Measurements from ENCODE around the gene FZD7.
A peak's percentile ranks its signal among the peaks of the same experiment; 100 is the strongest.

Gene FZD7

DNA sequence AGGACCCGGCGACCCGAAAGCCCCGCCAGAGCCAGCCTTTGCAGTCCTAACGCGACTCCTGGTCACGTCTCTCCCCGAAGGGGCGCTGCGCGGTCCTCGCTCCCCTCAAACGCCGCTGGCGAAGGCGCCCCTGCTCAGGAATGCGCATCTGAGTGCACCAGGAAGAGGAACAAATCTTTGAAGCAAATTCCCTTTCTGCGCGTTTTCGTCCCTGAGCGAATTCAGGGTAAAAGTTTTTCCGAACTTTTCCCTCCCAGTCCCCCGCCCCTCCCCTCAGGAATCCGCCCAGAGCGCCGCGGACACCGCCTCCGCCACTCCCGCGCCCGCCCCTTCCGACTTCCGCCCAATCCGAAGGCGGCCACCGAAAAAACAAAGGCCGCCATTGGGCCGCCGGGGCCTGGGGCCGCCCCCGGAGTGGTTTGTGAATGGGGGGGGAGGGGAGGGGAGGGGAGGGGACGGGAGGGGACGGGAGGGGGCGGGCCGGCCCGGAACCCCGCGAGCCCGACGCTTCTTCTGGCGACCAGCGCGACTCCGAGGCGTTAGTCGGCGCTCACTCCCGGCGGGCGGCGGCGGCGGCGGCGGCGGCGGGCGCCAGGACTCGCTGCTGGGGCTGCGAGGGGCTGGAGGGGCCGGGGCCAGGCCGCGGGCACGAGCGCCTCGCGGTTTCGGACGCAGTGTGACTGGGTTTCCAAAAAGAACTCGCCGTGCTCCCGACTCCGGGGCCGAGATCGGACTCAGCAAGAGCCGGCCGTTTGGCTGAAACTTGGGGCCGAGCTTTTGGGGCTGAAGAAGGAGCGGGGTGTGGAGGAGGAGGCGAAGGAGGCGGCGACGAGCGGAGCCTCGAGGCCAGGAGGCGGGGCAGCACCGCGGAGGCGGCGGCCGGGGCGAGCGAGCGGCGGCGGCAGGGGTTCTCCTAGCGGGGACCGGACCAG, at the start of gene FZD7:
FZD7 (plus strand) TSS at position 539 of the 932 bp plus-strand sequence. CDS start 793 bp downstream, outside the sequence.
- DNase-seq, result peak; percentile 94

DNA sequence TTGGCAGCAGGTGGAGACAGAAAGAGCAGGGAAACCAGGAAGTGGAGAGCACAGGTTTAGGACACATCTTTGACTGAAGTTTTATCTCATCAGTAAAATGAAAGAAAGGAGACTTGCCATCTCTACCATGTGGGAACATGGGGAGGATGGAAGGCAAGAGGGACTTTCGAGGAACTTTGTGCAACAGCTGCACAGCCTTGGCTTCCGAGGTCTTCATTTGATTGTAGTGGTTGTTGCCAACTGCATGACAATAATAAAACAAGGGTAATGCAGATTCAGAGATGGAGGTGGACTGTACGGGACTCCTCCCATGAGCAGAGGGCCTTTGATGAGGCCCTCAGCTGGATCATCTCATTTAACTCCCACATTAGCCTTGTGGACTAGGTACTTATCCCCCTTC, 49.3 kb upstream of the FZD7 start:
- DNase-seq, result no peak

DNA sequence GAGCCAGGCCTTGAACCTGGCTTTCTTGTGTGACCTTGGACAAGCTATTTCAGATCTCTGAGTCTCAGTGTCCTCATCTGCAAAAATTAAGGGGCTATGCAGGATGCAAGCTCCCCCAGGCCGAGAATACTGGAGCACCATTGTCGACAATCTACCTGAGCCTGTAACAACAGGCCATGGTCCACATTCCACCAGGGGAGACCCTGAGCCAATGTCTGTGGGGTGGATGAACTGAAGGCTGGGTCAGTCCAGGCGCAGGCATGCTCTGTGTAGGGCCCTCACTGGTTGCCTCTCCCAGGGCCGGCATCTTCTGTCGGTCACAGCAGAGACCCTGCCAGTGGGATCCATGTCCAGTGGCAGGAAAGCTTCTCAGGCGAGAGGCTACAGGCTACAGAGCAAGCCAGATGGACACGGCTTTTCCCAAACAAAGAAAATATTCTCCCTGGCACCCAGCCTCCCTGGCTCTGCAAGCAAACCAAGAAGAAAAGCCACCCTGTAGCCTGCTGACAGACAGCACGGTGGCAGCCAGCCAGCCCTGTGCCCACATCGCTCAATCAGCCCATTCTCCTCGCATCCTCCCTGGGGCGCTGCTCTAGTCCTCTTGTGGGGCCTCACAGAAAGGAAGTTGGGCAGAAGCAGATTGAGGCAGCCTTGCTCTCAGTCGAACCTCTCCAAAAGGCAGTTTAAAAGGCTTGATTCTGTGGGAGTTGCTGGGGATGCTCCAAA, 48.7 kb upstream of the FZD7 start:
- DNase-seq, result no peak

DNA sequence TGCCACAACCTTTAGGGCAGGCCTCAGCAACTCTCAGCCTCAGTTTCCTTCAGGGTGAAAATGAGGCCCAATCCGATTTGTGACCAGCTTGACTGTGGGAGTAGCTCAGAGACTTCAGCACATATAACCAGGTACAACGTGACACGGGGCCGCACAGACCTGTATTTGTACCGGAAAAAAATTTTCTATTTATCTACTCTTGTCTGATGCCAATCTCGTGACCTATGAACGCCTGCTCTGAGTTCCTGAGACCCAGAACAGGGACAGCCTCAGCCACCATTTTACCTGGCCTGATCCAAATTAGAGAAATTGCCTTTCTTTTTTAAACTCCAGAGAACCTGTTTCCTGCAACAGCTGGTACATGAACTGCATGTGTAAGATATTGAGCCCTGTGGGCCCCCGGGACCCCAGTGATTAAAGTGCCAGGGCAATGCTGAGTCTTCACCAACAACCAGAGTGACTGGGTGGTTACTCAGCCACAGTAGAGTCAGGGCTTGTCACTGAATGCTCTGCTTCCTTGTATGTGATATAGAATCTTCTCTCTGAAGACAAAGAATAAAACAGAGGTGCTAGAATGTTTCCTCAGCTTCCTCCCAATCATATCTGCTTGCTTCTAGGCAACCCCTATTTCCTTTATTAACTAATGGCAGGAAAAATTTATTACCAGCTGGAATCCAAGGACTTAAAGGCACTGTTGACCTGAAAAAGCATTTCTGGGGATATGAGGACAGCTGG, 47.8 kb upstream of the FZD7 start:
- no peak for DNase-seq

DNA sequence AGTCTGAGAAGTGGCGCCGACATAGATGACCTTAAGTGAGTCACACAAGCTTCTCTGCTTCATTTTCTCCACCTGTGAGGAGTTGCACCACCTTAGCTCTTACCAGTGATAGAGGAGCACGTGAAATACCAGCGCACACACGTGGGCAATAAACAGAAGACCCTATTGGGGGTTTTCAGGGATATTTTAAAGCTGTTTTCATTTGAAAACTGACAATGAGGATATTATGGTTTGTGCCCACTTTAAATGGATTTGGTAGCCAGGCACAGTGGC, 47.3 kb upstream of the FZD7 start:
- DNase-seq, result no peak

DNA sequence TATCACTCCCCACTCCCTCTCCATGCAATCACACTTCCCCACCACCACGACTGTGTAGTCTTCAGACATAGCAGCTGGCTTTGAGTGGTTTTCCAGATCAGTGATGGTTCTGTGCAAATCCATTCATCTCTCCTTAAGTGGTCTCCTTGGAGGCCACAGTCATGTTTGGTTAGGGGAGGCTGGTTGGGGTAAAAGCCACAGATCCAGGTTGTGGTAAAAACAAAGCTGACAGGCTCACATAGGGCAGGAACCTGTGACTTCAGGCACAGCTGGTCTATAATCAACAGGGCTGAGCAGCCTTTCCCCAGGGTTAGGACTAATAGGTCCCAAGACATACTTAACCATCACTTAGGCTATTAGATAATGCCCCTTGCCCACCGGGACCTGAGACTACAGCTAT, 46.2 kb upstream of the FZD7 start:
- DNase-seq, result no peak

DNA sequence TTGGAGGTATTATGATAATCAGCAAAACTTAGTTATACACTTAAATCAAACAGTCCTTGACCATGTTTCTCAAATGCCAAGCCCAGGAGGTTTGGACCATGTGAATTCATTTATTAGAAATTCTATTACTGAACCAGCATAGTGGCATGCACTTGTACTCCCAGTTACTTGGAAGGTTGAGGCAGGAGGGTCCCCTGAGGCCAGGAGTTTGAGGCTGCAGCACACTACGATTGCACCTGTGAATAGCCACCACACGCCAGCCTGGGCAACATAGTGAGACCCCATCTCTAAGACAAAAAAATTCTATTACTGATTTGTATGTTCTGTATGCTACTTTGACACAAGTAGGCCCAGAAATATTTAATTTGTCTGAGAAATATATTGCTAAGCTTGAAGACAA, 43.6 kb upstream of the FZD7 start:
- DNase-seq, result no peak

DNA sequence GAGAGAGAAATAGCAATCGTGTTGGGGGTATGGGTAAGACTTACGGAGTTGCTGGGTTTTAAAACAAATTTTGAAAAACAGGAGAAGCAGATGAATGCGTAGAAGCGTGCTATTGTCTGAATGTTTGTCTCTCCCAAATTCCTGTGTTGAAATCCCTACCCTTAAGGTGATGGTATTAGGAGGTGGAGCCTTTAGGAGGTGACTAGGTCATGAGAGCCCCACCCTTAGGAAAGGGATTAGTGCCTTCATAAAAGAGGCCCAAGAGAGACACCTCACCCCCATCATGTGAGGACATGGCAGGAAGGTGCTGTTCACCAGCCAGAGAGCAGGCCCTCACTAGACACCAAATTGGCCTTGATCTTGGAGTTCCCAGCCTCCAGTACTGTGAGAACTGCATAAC, 40.7 kb upstream of the FZD7 start:
- no peak for DNase-seq

DNA sequence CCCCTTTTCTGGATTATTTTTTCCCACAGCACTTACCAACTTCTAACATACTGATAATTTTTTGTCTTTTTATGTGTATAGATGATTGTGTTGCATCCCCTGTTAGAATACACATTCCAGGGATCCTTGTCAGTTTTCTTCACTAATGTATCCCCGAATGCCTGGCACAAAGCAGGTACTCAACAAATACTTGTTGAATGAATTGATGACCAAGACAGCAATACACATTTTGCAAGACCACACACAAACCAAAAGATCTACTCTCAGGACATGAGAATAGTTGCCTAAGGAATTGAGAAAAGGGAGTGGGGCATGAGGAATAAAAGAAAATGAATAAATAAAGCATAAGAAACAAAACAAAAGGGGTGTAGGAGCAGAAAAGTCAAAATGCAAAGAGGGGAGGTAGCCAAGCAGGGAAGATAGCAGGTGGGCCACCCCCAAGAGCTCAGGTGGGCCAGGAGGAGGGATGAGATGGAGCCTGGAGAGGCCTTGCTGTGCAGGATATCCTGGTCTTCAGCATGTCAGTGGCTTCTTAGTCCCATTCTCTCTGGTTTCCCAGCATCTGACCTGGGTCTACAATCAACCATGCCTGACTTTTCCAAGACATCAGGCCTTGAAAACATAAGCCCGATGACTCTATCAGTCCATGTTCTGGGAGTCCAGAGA, 38.5 kb upstream of the FZD7 start:
- no peak for DNase-seq

DNA sequence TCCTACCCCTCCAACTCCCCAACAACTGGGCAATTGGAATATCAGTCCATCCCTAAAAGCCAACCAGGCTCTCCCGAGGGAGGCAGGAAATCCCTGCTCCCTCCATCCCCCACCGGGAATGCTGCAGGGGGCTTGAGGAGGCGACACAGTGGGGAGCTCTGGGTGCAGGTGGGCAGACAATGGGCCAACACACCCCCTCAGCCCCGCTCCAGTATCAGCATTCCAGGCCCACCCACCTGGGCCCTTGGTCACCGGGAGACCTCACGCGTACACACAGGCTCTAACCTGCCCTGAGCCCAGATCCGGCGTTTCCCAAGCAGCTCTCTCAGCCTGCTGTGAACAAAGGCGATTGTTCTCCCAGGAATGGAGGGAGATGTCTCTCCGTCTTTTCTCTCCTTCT, 37.6 kb upstream of the FZD7 start:
- no peak for DNase-seq

DNA sequence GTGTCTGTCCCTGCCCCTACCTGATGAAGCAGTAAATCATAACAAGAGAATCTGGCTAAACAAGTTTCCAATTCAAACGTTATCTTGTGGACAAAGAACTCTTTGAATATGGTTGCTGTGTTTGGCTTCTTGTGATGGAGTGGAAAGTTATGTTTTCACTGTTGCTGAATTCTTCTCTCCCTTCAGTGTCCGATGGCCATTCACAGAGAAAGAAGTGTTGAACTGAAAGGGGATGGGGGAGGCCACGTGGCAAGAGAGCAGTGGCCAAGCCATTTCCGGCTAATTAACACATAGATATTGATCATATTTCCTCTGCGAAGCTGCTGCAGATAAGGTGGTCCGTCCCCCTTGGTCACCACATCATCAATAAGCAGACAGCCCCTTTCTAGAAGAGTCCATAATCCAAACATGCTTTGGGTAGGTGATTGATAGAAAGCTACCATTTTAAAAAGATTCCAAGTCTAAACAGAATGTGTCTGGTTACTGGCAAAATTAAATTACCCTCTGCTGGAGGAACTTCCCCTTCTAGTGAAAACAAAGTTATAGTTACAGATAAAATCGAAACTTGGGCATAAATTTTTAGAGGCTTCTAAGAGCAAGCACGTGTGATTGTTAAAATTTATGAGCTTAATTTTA, 36.9 kb upstream of the FZD7 start:
- DNase-seq, result no peak

DNA sequence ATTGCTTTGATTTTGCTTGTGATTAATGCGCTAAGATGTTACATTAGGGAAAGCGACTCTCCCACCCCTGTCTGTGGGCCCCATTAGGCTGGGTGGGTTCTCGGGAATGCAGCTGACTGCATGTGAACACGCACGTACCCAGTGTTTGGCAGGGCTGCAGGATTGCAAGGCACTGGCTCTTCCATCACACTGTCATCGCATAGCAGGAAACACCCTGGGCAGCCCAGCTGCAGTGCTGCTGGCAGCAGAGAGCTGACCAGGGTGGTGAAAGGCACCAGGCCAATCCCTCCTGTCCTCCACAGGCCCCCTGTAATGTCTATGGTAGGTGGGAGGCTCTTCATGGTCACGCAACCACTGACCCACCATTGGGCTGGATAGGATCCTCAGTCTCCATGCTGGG, 34.4 kb upstream of the FZD7 start:
- no peak for DNase-seq

DNA sequence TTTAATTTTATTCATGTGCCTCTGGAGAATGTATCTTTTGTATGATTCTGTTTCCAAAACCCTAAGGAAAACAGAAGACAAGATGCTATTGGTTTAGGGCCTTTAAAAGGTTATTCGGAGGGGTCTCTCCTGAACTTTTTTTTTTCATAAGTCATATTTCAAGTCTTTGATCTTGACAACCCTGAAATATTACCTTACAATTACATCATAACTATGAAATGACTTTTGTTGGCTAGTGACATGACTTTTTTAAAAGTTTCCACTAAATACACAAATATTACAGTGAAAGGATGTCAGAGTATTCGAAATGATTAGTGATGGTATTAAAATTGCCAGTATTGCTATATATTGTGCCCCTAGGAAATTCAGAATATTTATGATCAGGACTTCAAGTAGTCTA, 31.8 kb upstream of the FZD7 start:
- DNase-seq, result no peak

DNA sequence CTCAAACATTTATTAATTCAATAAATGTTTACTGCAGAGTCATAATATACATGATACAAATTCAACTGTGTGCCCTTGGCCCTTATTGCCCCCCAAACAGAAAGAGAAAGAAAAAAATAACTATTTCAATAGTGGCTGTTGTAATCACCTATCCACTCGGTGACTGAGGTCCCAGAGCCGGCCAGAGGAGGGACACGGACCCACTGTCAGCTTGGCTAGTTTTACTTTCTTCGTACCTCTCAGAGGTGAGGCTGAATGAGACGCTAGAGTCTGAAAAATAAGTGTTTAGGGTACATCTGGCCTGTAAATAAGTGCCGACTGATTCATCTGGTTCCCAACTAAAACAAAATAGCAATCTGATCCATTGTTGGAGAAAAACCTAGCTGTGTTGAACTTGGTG, 31.3 kb upstream of the FZD7 start:
- DNase-seq, result no peak

DNA sequence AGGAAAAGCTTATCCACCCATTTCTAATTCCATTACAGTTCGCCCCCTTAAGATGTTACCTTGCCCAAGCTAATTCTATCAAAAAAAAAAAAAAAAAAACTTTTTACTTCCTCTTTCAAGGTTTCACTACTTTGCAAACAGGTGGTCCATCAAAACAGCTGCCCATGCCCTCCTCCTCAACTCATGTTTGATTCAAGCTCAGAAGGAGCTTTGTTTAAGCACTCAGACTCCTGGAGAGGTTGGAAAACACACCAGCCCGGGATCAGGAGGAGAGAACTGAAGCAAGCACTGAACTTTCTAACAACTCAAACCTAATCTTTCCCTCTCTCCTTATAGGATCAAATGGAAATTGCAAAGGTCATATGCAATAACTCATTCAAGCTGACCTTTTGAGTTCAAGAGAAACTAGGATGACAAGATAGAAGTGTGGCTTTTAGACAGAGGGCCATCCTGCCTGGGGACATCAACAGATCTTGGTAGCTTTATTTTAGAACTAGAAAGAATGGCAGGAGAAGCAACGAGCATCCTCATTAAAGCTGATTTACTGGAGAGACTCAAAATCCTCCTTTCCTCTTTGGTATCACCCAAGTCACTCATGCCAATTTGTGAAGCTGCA, 28.3 kb upstream of the FZD7 start:
- no peak for DNase-seq

DNA sequence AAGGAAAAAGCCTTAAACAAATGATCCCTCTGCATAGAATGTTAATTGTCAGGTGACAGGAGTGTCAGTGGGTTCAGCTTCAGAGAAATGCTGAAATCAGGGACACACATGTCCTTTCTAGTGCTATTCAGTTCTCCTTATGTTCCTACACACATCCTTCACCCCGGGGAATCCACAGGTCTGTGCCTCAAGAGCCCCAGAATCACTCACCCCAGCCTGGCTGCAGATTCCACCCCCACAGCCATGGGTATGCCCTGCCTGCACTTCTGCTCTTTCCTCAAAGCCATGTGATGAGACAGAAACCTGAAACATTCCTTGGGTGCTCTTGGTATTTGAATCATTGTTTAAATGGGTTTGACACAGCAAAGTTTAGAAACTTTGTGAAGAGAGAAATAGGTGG, 27.4 kb upstream of the FZD7 start:
- no peak for DNase-seq

DNA sequence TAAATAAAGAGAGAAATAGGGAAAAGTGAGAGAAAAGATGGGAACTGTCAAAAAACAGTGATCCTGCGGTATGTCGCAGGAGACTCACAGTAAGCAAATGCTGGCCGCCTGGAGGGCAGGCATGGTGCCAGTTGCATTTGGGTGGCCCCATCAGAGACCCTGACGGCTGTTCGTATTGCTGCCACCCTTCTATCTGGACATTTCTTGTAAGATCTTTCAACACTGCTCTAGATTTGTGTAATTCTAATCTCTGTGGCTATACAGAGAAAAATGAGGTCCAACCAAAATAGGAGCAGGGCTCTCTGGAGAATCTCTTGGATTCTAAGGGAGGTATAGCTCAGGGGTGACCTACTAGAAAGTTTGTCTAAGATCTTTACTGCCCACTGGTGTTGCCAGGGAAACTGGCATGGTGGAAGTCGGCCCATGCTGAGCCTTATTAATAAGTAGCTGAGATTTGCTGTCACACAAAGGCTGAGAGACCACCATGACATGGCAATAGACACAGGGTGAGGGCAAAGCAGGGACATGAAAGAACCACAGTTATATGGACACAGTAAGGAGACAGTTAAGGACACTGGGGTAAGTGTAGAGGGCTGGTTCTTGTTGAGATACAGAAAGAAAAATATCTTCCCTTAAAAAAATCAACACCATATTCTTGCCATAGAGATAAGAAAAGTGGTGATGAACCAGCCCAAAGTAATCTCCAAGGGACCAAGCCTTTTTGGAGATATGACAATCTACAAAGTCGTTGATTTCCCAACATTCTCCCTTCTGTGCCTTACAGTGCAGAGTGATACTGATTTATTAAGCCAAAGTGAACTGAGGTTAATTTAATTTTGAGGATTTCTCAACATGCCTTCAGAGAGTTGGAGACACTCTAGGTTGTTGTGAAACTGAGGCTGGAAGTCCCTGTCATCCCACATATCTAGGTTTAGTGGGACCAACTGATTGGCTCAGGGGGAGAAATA, 26.4 kb upstream of the FZD7 start:
- DNase-seq, result no peak

DNA sequence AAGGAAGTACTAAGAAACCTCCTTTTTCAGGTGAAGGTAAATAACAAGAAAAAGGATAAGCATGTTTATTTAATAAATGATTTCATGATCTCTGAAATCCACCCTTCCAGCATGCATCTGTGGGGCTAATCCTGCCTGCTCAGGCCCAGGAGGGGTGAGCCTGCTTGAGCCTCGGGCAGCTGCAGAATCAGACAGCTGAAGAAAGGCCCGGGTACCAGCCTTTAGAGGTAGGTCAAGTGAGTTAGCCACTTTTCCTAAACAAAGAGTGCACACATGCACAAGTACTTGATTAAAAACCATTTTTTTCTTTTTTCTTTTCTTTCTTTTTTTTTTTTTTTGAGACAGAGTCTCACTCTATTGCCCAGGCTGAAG, 25.7 kb upstream of the FZD7 start:
- no peak for DNase-seq

DNA sequence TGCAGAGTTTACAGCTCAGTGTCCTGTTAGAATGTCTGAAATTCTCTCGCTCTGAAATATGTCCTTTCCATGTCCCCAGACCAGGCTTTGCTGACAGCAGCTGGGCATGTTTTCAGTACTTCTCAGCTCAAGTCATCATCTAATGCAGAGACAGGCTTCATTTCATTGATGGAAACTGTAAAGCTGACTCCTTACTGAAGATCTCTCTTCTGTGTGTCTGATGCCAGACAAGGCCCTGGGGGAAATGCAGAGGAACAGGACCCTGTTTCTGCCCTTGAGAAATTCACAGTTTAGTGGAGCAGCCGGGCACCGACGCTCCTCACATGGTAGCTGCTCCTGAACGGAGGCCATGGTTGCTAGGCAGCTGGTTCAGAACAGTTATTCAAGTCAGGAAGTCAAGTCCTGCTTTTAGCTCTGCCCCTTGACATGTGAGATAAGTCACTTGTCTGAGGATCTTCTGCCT, 24.6 kb upstream of the FZD7 start:
- DNase-seq, result no peak

DNA sequence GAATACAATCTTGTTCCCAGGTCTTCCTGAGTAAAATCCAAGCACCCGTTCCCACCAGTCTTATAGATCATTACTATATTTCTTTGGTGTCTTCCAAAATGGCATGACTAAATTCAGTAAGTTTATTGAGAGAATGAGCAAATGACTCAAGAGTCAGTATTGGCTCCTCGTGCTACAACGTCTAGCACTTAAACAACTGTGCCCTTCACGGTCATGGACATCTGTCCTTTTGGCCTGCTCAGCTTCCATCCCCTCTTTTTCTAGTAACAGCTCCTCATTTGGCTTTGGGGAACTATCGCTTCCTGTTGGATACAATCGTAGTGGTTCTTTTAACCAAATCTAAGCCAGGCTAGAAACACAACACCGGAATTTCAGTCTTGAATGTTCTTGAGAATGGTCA, 24.1 kb upstream of the FZD7 start:
- no peak for DNase-seq

DNA sequence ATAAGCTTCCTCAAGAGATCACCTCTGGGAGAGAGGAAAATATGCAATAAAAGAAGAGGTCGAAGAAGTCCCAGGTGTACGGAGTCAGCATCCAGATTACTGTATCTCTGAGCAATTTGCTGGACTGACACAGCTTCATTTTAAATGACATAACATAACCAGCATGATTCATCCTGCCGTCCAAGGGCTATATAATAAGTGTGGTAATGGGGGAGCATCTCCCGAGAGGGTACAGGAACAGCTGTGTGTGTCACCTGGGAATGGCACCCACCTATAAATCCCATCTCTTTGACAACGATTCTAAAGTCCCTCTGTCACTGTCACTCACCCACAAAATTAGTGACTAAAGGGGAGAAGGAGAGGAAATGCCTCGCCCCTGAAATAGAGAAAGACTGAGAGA, 19.3 kb upstream of the FZD7 start:
- peak; percentile 34 for DNase-seq

Measured in EL (cell line).